SU-DHL-6 (cell line): ENCODE measurements around the gene DYNLL1.

ENCODE experiments used
- H2AFZ ChIP-seq: fragments of 200-600 bp; sonication (generic); 2 replicates; pipeline ENCODE4 v1.6.1; 2014; ENCODE audit warnings: low read depth, mild to moderate bottlenecking, moderate library complexity, mixed read lengths, antibody characterized with exemption, low read length; ENCODE audit not compliant: severe bottlenecking
- H3F3A ChIP-seq: fragments of 200-600 bp; shearing (Covaris generic); 2 replicates; pipeline ENCODE4 v1.6.0; 2016; ENCODE audit warnings: antibody characterized with exemption, mild to moderate bottlenecking; ENCODE audit not compliant: insufficient read depth
- H3K27ac ChIP-seq: fragments of 200-600 bp; sonication (generic); 2 replicates; pipeline ENCODE4 v1.5.1; 2016; ENCODE audit warnings: low read depth, mild to moderate bottlenecking, low read length, moderate library complexity, mixed read lengths
- H3K27me3 ChIP-seq: fragments of 200-600 bp; sonication (generic), shearing (Covaris generic); 2 replicates; pipeline ENCODE4 v1.6.0; 2014; ENCODE audit warnings: mild to moderate bottlenecking, low read length
- H3K36me3 ChIP-seq: fragments of 200-600 bp; sonication (generic); 2 replicates; pipeline ENCODE4 v1.6.1; 2014; ENCODE audit warnings: mild to moderate bottlenecking, low read length, mixed read lengths
- H3K4me2 ChIP-seq: fragments of 300-600, 200-600 bp; shearing (Covaris generic), sonication (generic); 2 replicates; pipeline ENCODE4 v1.6.0; 2014; ENCODE audit warnings: low read length, low read depth, mild to moderate bottlenecking; ENCODE audit not compliant: poor library complexity, severe bottlenecking
- H3K4me3 ChIP-seq: fragments of 200-600 bp; sonication (generic); 2 replicates; pipeline ENCODE4 v1.5.1; 2014; ENCODE audit warnings: antibody characterized with exemption, low read length, mild to moderate bottlenecking, mixed read lengths; ENCODE audit not compliant: insufficient read depth, poor library complexity, severe bottlenecking
- H3K79me2 ChIP-seq: fragments of 200-600 bp; sonication (generic); 2 replicates; pipeline ENCODE4 v1.6.1; 2014; ENCODE audit warnings: mild to moderate bottlenecking, low read length, moderate library complexity; ENCODE audit not compliant: insufficient read depth
- H3K9ac ChIP-seq: fragments of 200-600 bp; sonication (generic); 2 replicates; pipeline ENCODE4 v1.7.0; 2014; ENCODE audit warnings: mild to moderate bottlenecking, low read length
- H3K9me2 ChIP-seq: fragments of 200-600 bp; sonication (generic); replicated peaks from 2 replicates; pipeline ENCODE4 v1.6.1; 2014; ENCODE audit warnings: low read length; ENCODE audit not compliant: insufficient read depth
- H3K9me3 ChIP-seq: fragments of 200-600 bp; sonication (generic); 2 replicates; pipeline ENCODE4 v1.6.1; 2014; ENCODE audit warnings: low read length, mixed read lengths; ENCODE audit not compliant: insufficient read depth
- H4K20me1 ChIP-seq: fragments of 200-600 bp; sonication (generic); 2 replicates; pipeline ENCODE4 v1.6.1; 2014; ENCODE audit warnings: low read depth, mild to moderate bottlenecking, antibody characterized with exemption, low read length, moderate library complexity, mixed read lengths
- EZH2phosphoT487 ChIP-seq: fragments of 200-600 bp; sonication (generic), shearing (Covaris generic); conservative IDR thresholded peaks from 2 replicates; pipeline ENCODE4 v1.6.1; 2018; ENCODE audit warnings: mild to moderate bottlenecking, antibody characterized with exemption, low read length, moderate library complexity, mixed read lengths
- TF ChIP-seq, protein P1 (sequence below): fragments of 200-600 bp; sonication (generic); IDR thresholded peaks from one replicate; pipeline ENCODE4 v1.5.1; 2017; ENCODE audit warnings: antibody characterized with exemption, mild to moderate bottlenecking, low read length, moderate library complexity; ENCODE audit not compliant: insufficient read depth, poor library complexity, severe bottlenecking

Gene DYNLL1

GRCh38 chr12:120479458-120479857, 16.5 kb upstream of the DYNLL1 start:
- H3K79me2 ChIP-seq = peaks cover 3% of the 10 kb centered on the region; the same call in 1 of the 2 replicates
- no peaks in the 10 kb centered on the region for H3K9me2 ChIP-seq
- H3F3A ChIP-seq = no peaks in the 10 kb centered on the region
- no peak overlapping the region for H3K4me2 ChIP-seq
- no peaks in the 10 kb centered on the region for H3K9me3 ChIP-seq
- H3K27me3 ChIP-seq = no peaks in the 10 kb centered on the region
- H3K36me3 ChIP-seq = no peaks in the 10 kb centered on the region
- no peaks in the 10 kb centered on the region for H4K20me1 ChIP-seq
- H3K27ac ChIP-seq = no peak overlapping the region
- H3K4me3 ChIP-seq = no peak overlapping the region
- no peak overlapping the region for H3K9ac ChIP-seq
- TF ChIP-seq, protein P1, sequence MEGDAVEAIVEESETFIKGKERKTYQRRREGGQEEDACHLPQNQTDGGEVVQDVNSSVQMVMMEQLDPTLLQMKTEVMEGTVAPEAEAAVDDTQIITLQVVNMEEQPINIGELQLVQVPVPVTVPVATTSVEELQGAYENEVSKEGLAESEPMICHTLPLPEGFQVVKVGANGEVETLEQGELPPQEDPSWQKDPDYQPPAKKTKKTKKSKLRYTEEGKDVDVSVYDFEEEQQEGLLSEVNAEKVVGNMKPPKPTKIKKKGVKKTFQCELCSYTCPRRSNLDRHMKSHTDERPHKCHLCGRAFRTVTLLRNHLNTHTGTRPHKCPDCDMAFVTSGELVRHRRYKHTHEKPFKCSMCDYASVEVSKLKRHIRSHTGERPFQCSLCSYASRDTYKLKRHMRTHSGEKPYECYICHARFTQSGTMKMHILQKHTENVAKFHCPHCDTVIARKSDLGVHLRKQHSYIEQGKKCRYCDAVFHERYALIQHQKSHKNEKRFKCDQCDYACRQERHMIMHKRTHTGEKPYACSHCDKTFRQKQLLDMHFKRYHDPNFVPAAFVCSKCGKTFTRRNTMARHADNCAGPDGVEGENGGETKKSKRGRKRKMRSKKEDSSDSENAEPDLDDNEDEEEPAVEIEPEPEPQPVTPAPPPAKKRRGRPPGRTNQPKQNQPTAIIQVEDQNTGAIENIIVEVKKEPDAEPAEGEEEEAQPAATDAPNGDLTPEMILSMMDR = no peak
- no peak for TF ChIP-seq EZH2phosphoT487
- no peak overlapping the region for H2AFZ ChIP-seq

DNA sequence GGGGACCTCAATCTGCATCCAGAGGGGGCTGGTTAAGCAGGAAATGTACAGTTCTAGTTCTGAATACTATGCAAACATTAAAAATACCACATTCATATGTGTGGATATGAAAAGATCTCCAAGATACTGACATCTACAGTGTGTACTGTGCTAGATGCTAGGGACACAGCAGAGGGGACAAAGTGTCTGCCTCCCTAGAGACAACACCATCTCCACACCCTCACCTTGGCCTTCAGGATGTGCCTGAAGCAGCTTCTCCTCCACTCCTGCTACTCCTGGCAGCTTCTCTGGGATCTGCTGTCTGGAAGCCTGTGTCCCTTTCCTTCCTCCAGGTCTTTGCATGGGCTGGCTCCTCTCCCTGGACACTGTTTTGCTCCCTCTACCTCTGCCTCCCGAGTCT, 15.7 kb upstream of the DYNLL1 start:
- Histone ChIP-seq H3F3A (no peaks in the 10 kb centered on the region), H3K9me3 (no peaks in the 10 kb centered on the region), H3K4me3 (no peak overlapping the region), H3K36me3 (no peaks in the 10 kb centered on the region), H2AFZ (no peak overlapping the region), H4K20me1 (no peaks in the 10 kb centered on the region), H3K4me2 (no peak overlapping the region), H3K27ac (no peak overlapping the region), H3K79me2 (no peaks in the 10 kb centered on the region), H3K9me2 (no peaks in the 10 kb centered on the region), H3K27me3 (no peaks in the 10 kb centered on the region), H3K9ac (no peak overlapping the region)
- TF ChIP-seq, protein P1 = no peak
- no peak for TF ChIP-seq EZH2phosphoT487

DNA sequence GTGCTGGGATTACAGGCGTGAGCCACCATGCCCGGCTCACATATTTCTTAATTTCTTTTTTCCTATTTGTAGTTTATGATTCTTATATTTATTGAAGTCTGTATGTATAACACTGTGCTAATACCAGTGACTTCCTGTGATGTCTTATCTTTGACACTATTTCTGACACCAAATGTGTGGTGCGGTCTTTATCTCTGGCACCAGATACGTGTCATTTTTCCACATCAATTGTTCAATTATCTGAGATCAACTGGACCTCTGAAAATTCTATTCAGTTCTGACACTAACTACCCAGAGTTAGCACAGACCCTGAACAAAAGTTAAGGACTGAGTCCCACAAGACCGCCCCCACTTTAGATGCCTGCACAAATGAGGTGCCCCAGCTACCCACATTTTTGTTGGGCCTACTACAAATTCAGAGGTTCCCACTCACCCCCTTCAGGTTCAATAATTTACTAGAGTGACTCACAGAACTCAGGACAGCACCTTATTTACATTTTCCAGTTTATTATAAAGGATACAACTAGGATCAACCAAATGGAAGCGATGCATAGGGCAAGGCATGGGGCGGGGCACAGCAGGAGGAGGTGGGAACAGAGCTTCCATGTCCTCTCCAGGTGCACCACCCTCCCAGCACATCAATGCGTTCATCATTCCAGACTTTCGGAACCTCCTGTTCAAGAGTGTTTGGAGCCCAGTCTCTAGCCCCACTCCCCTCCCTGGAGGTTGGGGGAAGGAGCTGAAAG, 14.7 kb upstream of the DYNLL1 start:
- Histone ChIP-seq H3K36me3 (no peaks in the 10 kb centered on the region), H3K9me2 (no peaks in the 10 kb centered on the region), H3K27me3 (no peaks in the 10 kb centered on the region), H3K79me2 (no peaks in the 10 kb centered on the region), H3F3A (no peaks in the 10 kb centered on the region), H3K9ac (no peak overlapping the region), H3K27ac (no peak overlapping the region), H2AFZ (no peak overlapping the region), H3K4me3 (no peak overlapping the region), H4K20me1 (no peaks in the 10 kb centered on the region), H3K9me3 (no peaks in the 10 kb centered on the region), H3K4me2 (no peak overlapping the region)
- no peak for TF ChIP-seq EZH2phosphoT487
- TF ChIP-seq, protein P1 = no peak
